ENCODE measurements around the gene GOLPH3. TPM values are rescaled to one million over a fixed set of nuclear protein-coding genes. Genes with fewer than 3 reads are reported as not detected.

GOLPH3 gene
- total RNA-seq, 1 donor from 2014 or later: 92.7 TPM

Other genes with a start within 250 kb of the GOLPH3 start
- 26.5 and 29.8 TPM in 2 replicates for gene MTMR12, start 138.6 kb upstream of the GOLPH3 start, total RNA-seq

All from activated CD4-positive, alpha-beta T cell treated with anti-CD3 and anti-CD28 coated beads, Interleukin-2, amount 10 ng/mL, durations not matched to agents 24 days and 14 days (primary cell).